HCT116 (cell line): ENCODE results near the gene PDE9A. TPM values are rescaled to one million over a fixed set of nuclear protein-coding genes. Genes with fewer than 3 reads are reported as not detected.

Experiments used
- ATAC-seq: fragments of 200-7000 bp; cut with Tn5 transposase; 2 replicates; pipeline ENCODE4 v1.9.1; 2020; ENCODE audit warnings: mild to moderate bottlenecking, moderate library complexity
- BruUV-seq: library from RNA; stranded (reverse); fragments of 400-500 nt; replicated peaks from 2 replicates; lab custom pipeline; 2021; lab: Mats Ljungman, UMichigan
- CTCF ChIA-PET: fragments of 300-600 bp; sonication (Branson Sonifier 250); formaldehyde crosslinking; loops from one replicate; lab custom pipeline; 2021; ENCODE audit warnings: antibody characterized with exemption; lab: Charles Lee
- POLR2A ChIA-PET: fragments of 300-600, 350-600 bp; sonication (Branson Sonifier 250); formaldehyde crosslinking; loops from one replicate; lab custom pipeline; 2021; ENCODE audit warnings: antibody characterized with exemption; lab: Charles Lee
- RAD21 ChIA-PET, 2 experiments: fragments of 300-600 bp; sonication (Branson Sonifier 250); formaldehyde crosslinking; loops; one replicate each; lab custom pipeline; 2023; ENCODE audit warnings: low total read pairs in 2 of 2; ENCODE audit not compliant: uncharacterized antibody in 2 of 2, unreplicated experiment in 2 of 2, low non-redundant PET in 1 of 2; lab: Charles Lee
- DNase-seq: peaks from one replicate; pipeline ENCODE4 v3.0.0-alpha.2; 2010; ENCODE audit warnings: low read depth, low spot score
- H2AFZ ChIP-seq: fragments of 200-600 bp; shearing (Covaris generic), sonication (generic); 2 replicates; pipeline ENCODE4 v1.6.1; 2017; ENCODE audit warnings: low read depth, mixed run types, mixed read lengths, antibody characterized with exemption, low read length; ENCODE audit not compliant: poor library complexity, severe bottlenecking
- H3K27ac ChIP-seq: 2 replicates; pipeline ENCODE4 v1.5.1; 2012; ENCODE audit warnings: low read depth, low read length
- H3K27me3 ChIP-seq: fragments of 200-600 bp; sonication (generic); 2 replicates; pipeline ENCODE4 v1.6.1; 2016; ENCODE audit warnings: mixed run types, low read length, mixed read lengths; ENCODE audit not compliant: insufficient read depth
- H3K36me3 ChIP-seq, 2 experiments: fragments of 200-500 bp in 1 of 2; fragments of 200-600 bp in 1 of 2; sonication (Bioruptor generic) in 1 of 2; sonication (generic) in 1 of 2; 2 replicates each; pipeline versions ENCODE4 v1.5.1 to v1.6.1; 2014 to 2016; ENCODE audit warnings: low read length in 2 of 2, inconsistent platforms in 1 of 2, mixed read lengths in 1 of 2, mixed run types in 1 of 2; ENCODE audit not compliant: insufficient read depth in 2 of 2, control insufficient read depth in 1 of 2
- H3K4me1 ChIP-seq, 2 experiments: fragments of 200-600 bp in 1 of 2; sonication (generic) in 1 of 2; 2 replicates each; pipeline versions ENCODE4 v1.5.1 to v1.6.1; 2012 to 2017; ENCODE audit warnings: low read length in 2 of 2, inconsistent platforms in 1 of 2, mild to moderate bottlenecking in 1 of 2, mixed read lengths in 1 of 2, mixed run types in 1 of 2, moderate library complexity in 1 of 2; ENCODE audit not compliant: insufficient read depth in 2 of 2, control insufficient read depth in 1 of 2
- H3K4me2 ChIP-seq: fragments of 200-600 bp; sonication (generic); 2 replicates; pipeline ENCODE4 v1.6.1; 2017; ENCODE audit warnings: mixed run types, low read length, mixed read lengths
- H3K4me3 ChIP-seq, 2 experiments: fragments of 200-600 bp in 1 of 2; sonication (generic) in 1 of 2; replicated peaks in 1 of 2; 2 replicates each; pipeline ENCODE4 v1.5.1; 2011 to 2016; ENCODE audit warnings: low read length in 2 of 2, control low read depth in 1 of 2, low read depth in 1 of 2, mild to moderate bottlenecking in 1 of 2, mixed read lengths in 1 of 2, mixed run types in 1 of 2
- H3K79me2 ChIP-seq: fragments of 200-600 bp; sonication (generic); 2 replicates; pipeline ENCODE4 v1.6.1; 2017; ENCODE audit warnings: mild to moderate bottlenecking, mixed run types, low read length, moderate library complexity, mixed read lengths; ENCODE audit not compliant: insufficient read depth
- H3K9ac ChIP-seq: fragments of 200-600 bp; sonication (generic); 2 replicates; pipeline ENCODE4 v1.6.1; 2016; ENCODE audit warnings: low read length, mixed read lengths
- H3K9me2 ChIP-seq: fragments of 200-600 bp; sonication (generic), shearing (Covaris generic); 2 replicates; pipeline ENCODE4 v1.6.1; 2017; ENCODE audit warnings: mixed run types, mild to moderate bottlenecking, moderate library complexity; ENCODE audit not compliant: insufficient read depth
- H3K9me3 ChIP-seq, 2 experiments: fragments of 200-500 bp in 1 of 2; fragments of 200-600 bp in 1 of 2; sonication (Bioruptor generic) in 1 of 2; sonication (generic) in 1 of 2; 2 replicates each; pipeline ENCODE4 v1.6.1; 2014 to 2017; ENCODE audit warnings: low read length in 2 of 2, mixed read lengths in 2 of 2, inconsistent platforms in 1 of 2, low read depth in 1 of 2, mild to moderate bottlenecking in 1 of 2, mixed run types in 1 of 2, moderate library complexity in 1 of 2; ENCODE audit not compliant: control insufficient read depth in 1 of 2, insufficient read depth in 1 of 2
- H4K20me1 ChIP-seq: fragments of 200-600 bp; sonication (generic), shearing (Covaris generic); 2 replicates; pipeline ENCODE4 v1.6.1; 2017; ENCODE audit warnings: mixed run types, mild to moderate bottlenecking, moderate library complexity; ENCODE audit not compliant: insufficient read depth
- CTCF ChIP-seq, 3 experiments: fragments of 200-600 bp in 1 of 3; sonication (generic) in 1 of 3; IDR thresholded peaks in 2 of 3; conservative IDR thresholded peaks in 1 of 3; 2 replicates each; pipeline ENCODE4 v1.5.1; 2012 to 2017; ENCODE audit warnings: low read depth in 2 of 3, low read length in 2 of 3, antibody characterized with exemption in 1 of 3, borderline replicate concordance in 1 of 3, control low read depth in 1 of 3, mild to moderate bottlenecking in 1 of 3, mixed read lengths in 1 of 3, mixed run types in 1 of 3, moderate library complexity in 1 of 3; ENCODE audit not compliant: insufficient read depth in 1 of 3
- EGR1 ChIP-seq: IDR thresholded peaks from 2 replicates; pipeline ENCODE4 v1.6.1; 2012; ENCODE audit warnings: low read depth
- EZH2 ChIP-seq: fragments of 200-600 bp; sonication (generic); IDR thresholded peaks from 2 replicates; pipeline ENCODE4 v1.6.1; 2017; ENCODE audit warnings: antibody characterized with exemption, mixed run types
- EZH2phosphoT487 ChIP-seq: fragments of 200-600 bp; IDR thresholded peaks from 2 replicates; pipeline ENCODE4 v1.6.1; 2018; ENCODE audit warnings: antibody characterized with exemption, borderline replicate concordance
- FOSL1 ChIP-seq: IDR thresholded peaks from 2 replicates; pipeline ENCODE4 v1.6.1; 2012; ENCODE audit warnings: low read depth
- POLR2A ChIP-seq: IDR thresholded peaks from 2 replicates; pipeline ENCODE4 v1.7.0; 2011; ENCODE audit warnings: borderline replicate concordance; ENCODE audit not compliant: insufficient read depth, insufficient read length; ENCODE audit errors: extremely low read depth
- REST ChIP-seq: IDR thresholded peaks from 2 replicates; pipeline ENCODE4 v1.6.1; 2012; ENCODE audit warnings: low read depth
- YY1 ChIP-seq: IDR thresholded peaks from 2 replicates; pipeline ENCODE4 v1.6.1; 2011; ENCODE audit warnings: low read length, low read depth, moderate library complexity, mild to moderate bottlenecking; ENCODE audit not compliant: insufficient replicate concordance; ENCODE audit errors: extremely low read depth
- ZFX ChIP-seq: fragments of 450-650 bp; IDR thresholded peaks from 2 replicates; pipeline ENCODE4 v1.6.1; 2017
- intact Hi-C: fragments of 100-400 bp; cut with micrococcal nuclease; formaldehyde crosslinking; loops from 2 replicates; pipeline ENCODE4 v1.10.0; 2022
- total RNA-seq: library from RNA; stranded (reverse); gene quantifications from one replicate; pipeline ENCODE4 v1.2.1, GENCODE V29; 2021; ENCODE audit not compliant: unreplicated experiment

The PDE9A gene
- total RNA-seq, 1 experiment from 2014 or later: 31.4 TPM

- Histone ChIP-seq H3K27me3 (no peaks in the 10 kb centered on the region), H3K27ac (no peak overlapping the region), H3K9ac (no peak overlapping the region), H4K20me1 (no peaks in the 10 kb centered on the region), H3K4me3 (no peak overlapping the region), H3K9me2 (no peaks in the 10 kb centered on the region), H3K36me3 (no peaks in the 10 kb centered on the region), H3K4me2 (no peak overlapping the region), H3K9me3 (no peaks in the 10 kb centered on the region), H3K4me1 (peaks cover 14 to 29% of the 10 kb centered on the region in 2 experiments; a peak in 3 of 4 replicates), H3K79me2 (peaks cover 32% of the 10 kb centered on the region; the same call in 1 of the 2 replicates), H2AFZ (no peak overlapping the region)
- CTCF ChIA-PET: no interaction called here
- POLR2A ChIA-PET: no interaction called here
- RAD21 ChIA-PET: no interaction called here
- DNase-seq: no peak
- BruUV-seq: no TSS peak
- TF ChIP-seq ZFX: no peak
- no peak for TF ChIP-seq YY1
- no peak for TF ChIP-seq EZH2phosphoT487
- TF ChIP-seq FOSL1: no peak
- TF ChIP-seq CTCF (IDR thresholded peaks at IDR 0.05 in 2 of 3, conservative IDR thresholded peaks at IDR 0.05 in 1 of 3; ENCODE audit: borderline replicate concordance in 1 of 3, insufficient read depth in 1 of 3, low read depth in 2 of 3, low read length in 2 of 3): no peak
- TF ChIP-seq POLR2A: no peak
- no peak for TF ChIP-seq EGR1
- TF ChIP-seq EZH2: no peak
- TF ChIP-seq REST: no peak
- no peak for ATAC-seq
- intact Hi-C loops: loop anchor here (10.0 kb wide), 1 partner anchor 68 kb away; no protein-coding TSS in a partner anchor
These were observed 3.5 kb downstream of the PDE9A start for GRCh38 chr21:42656872-42657271.
